ENCODE data around the gene TMEM255B.
"Not testable (repeated sequence)": the region's sequence is repeated elsewhere in the genome, so short reads cannot be mapped to it uniquely, and the experiment has no call there.

TMEM255B gene

GRCh38 chr13:113791226-113791625 lies 32.2 kb downstream of the TMEM255B start:
- DNase-seq, result no peak

GRCh38 chr13:113791761-113792160 lies 32.7 kb downstream of the TMEM255B start:
- no peak for DNase-seq

- DNase-seq, result no peak
Observed at GRCh38 chr13:113792236-113792770, 33.3 kb downstream of the TMEM255B start.

GRCh38 chr13:113792886-113793717 lies 34.1 kb downstream of the TMEM255B start:
- no peak for DNase-seq

GRCh38 chr13:113793718-113794085 lies 34.7 kb downstream of the TMEM255B start:
- DNase-seq, result no peak

GRCh38 chr13:113794086-113794485 lies 35.1 kb downstream of the TMEM255B start:
- DNase-seq, result no peak

GRCh38 chr13:113794764-113795173 lies 35.7 kb downstream of the TMEM255B start:
- DNase-seq, result no peak

- DNase-seq, result not testable (repeated sequence)
Observed at GRCh38 chr13:113795362-113795761, 36.3 kb downstream of the TMEM255B start.

- no peak for DNase-seq
Observed at GRCh38 chr13:113796211-113796963, 37.4 kb downstream of the TMEM255B start.

GRCh38 chr13:113796964-113797676 lies 38.1 kb downstream of the TMEM255B start:
- no peak for DNase-seq

GRCh38 chr13:113798200-113798811 lies 39.3 kb downstream of the TMEM255B start:
- DNase-seq, result no peak

GRCh38 chr13:113800576-113800926 lies 41.5 kb downstream of the TMEM255B start:
- DNase-seq, result no peak

- no peak for DNase-seq
Observed at GRCh38 chr13:113801289-113801961, 42.4 kb downstream of the TMEM255B start.

- DNase-seq, result no peak
Observed at GRCh38 chr13:113802090-113802531, 43.1 kb downstream of the TMEM255B start.

- DNase-seq, result no peak
Observed at GRCh38 chr13:113802761-113803160, 43.7 kb downstream of the TMEM255B start.

GRCh38 chr13:113803409-113804016 lies 44.5 kb downstream of the TMEM255B start:
- no peak for DNase-seq

GRCh38 chr13:113804017-113804702 lies 45.1 kb downstream of the TMEM255B start:
- DNase-seq, result no peak

GRCh38 chr13:113804703-113805430 lies 45.8 kb downstream of the TMEM255B start:
- DNase-seq, result no peak

GRCh38 chr13:113805431-113806103 lies 46.5 kb downstream of the TMEM255B start:
- no peak for DNase-seq

GRCh38 chr13:113806104-113806471 lies 47.1 kb downstream of the TMEM255B start:
- no peak for DNase-seq
